GM06990 (cell line): ENCODE results near the gene ANKRD11.

ENCODE experiments used
- DNase-seq: peaks from one replicate; pipeline ENCODE4 v3.0.0-alpha.2; 2011; ENCODE audit not compliant: insufficient read length; ENCODE audit errors: extremely low read depth
- H3K27me3 ChIP-seq: replicated peaks from 2 replicates; pipeline ENCODE4 v1.6.0; 2011; ENCODE audit warnings: low read length; ENCODE audit not compliant: control insufficient read depth, insufficient read depth
- H3K36me3 ChIP-seq: 2 replicates; pipeline ENCODE4 v1.5.1; 2011; ENCODE audit warnings: low read length; ENCODE audit not compliant: control insufficient read depth, insufficient read depth
- H3K4me3 ChIP-seq: replicated peaks from 2 replicates; pipeline ENCODE4 v1.5.1; 2011; ENCODE audit warnings: low read depth, mild to moderate bottlenecking, control low read depth, low read length
- CTCF ChIP-seq: IDR thresholded peaks from 2 replicates; pipeline ENCODE4 v1.5.1; 2011; ENCODE audit warnings: low read length, control low read depth, mild to moderate bottlenecking, inconsistent platforms; ENCODE audit not compliant: insufficient read depth, poor library complexity, severe bottlenecking

ANKRD11 gene

GRCh38 chr16:89373355-89374110, 116.8 kb downstream of the ANKRD11 start:
- no peak for DNase-seq
- no peak for TF ChIP-seq CTCF
- Histone ChIP-seq H3K27me3 (no peaks in the 10 kb centered on the region), H3K36me3 (peaks cover 11% of the 10 kb centered on the region), H3K4me3 (no peak overlapping the region)

GRCh38 chr16:89371968-89372634, 118.3 kb downstream of the ANKRD11 start:
- TF ChIP-seq CTCF: no peak

GRCh38 chr16:89371386-89371785, 119.0 kb downstream of the ANKRD11 start:
- no peak for DNase-seq
- TF ChIP-seq CTCF: no peak
- peaks cover 14% of the 10 kb centered on the region for H3K36me3 ChIP-seq

More at GRCh38 chr16:89371968-89372634, 118.3 kb downstream of the ANKRD11 start:
- Histone ChIP-seq H3K27me3 (no peaks in the 10 kb centered on the region), H3K4me3 (no peak overlapping the region), H3K36me3 (peaks cover 11% of the 10 kb centered on the region)
- no peak for DNase-seq

GRCh38 chr16:89370601-89371000, 119.8 kb downstream of the ANKRD11 start:
- Histone ChIP-seq H3K4me3 (no peak overlapping the region), H3K36me3 (peaks cover 14% of the 10 kb centered on the region), H3K27me3 (no peaks in the 10 kb centered on the region)
- TF ChIP-seq CTCF: no peak
- no peak for DNase-seq

More at GRCh38 chr16:89371386-89371785, 119.0 kb downstream of the ANKRD11 start:
- H3K4me3 ChIP-seq: no peak overlapping the region
- no peaks in the 10 kb centered on the region for H3K27me3 ChIP-seq

- Histone ChIP-seq H3K36me3 (peaks cover 14% of the 10 kb centered on the region), H3K27me3 (no peaks in the 10 kb centered on the region), H3K4me3 (no peak overlapping the region)
- TF ChIP-seq CTCF: no peak
- DNase-seq: no peak
These were observed 120.3 kb downstream of the ANKRD11 start for GRCh38 chr16:89370081-89370511.
